H1 (cell line): Measurements from ENCODE around the gene DMRTA1. TPM values are rescaled to one million over a fixed set of nuclear protein-coding genes. Genes with fewer than 3 reads are reported as not detected.
"Not testable (repeated sequence)": the region's sequence is repeated elsewhere in the genome, so short reads cannot be mapped to it uniquely, and the experiment has no call there.

Experiments used
- CTCF ChIA-PET: fragments of 300-600 bp; sonication (Branson Sonifier 250); formaldehyde crosslinking; loops from one replicate; lab custom pipeline; 2021; ENCODE audit not compliant: partially characterized antibody; lab: Charles Lee
- POLR2A ChIA-PET: fragments of 300-600 bp; sonication (Branson Sonifier 250); formaldehyde crosslinking; loops from one replicate; lab custom pipeline; 2021; ENCODE audit warnings: inconsistent platforms; ENCODE audit not compliant: partially characterized antibody; lab: Charles Lee
- DNase-seq, 2 experiments: peaks; one replicate each; pipeline versions ENCODE4 v3.0.0 to v3.0.0-alpha.2; 2010 to 2022; ENCODE audit warnings: low spot score in 2 of 2, low read depth in 1 of 2, mixed read lengths in 1 of 2
- FAIRE-seq: peaks from 2 replicates; lab custom pipeline; 2011; peaks lifted over from hg19 to GRCh38; lab: Jason Lieb, UNC
- H2AFZ ChIP-seq: 2 replicates; pipeline ENCODE4 v1.8.1; 2012; ENCODE audit warnings: low read length, inconsistent platforms
- H2AK5ac ChIP-seq: 2 replicates; pipeline ENCODE4 v1.6.1; 2013; ENCODE audit warnings: low read depth, low read length
- H2BK120ac ChIP-seq: replicated peaks from 2 replicates; pipeline ENCODE3; 2013; ENCODE audit warnings: low read depth, low read length, inconsistent platforms
- H2BK12ac ChIP-seq: 2 replicates; pipeline ENCODE4 v1.6.1; 2013; ENCODE audit warnings: low read depth, low read length
- H2BK15ac ChIP-seq: 2 replicates; pipeline ENCODE4 v1.6.1; 2013; ENCODE audit warnings: low read length
- H2BK20ac ChIP-seq: 2 replicates; pipeline ENCODE4 v1.6.1; 2013; ENCODE audit warnings: low read length
- H2BK5ac ChIP-seq: 2 replicates; pipeline ENCODE4 v1.6.1; 2013; ENCODE audit warnings: low read depth, low read length
- H3K14ac ChIP-seq: 2 replicates; pipeline ENCODE4 v1.6.1; 2013; ENCODE audit warnings: inconsistent platforms; ENCODE audit not compliant: insufficient read length
- H3K18ac ChIP-seq: 2 replicates; pipeline ENCODE4 v1.6.1; 2013; ENCODE audit warnings: low read length; ENCODE audit errors: extremely low read depth
- H3K23ac ChIP-seq: 2 replicates; pipeline ENCODE4 v1.6.1; 2013; ENCODE audit warnings: inconsistent platforms; ENCODE audit not compliant: insufficient read length
- H3K23me2 ChIP-seq: 2 replicates; pipeline ENCODE4 v1.6.1; 2013; ENCODE audit warnings: low read depth, low read length
- H3K27ac ChIP-seq: 2 replicates; pipeline ENCODE4 v1.6.1; 2011; ENCODE audit warnings: low read depth, low read length, inconsistent platforms
- H3K27me3 ChIP-seq, 4 experiments: replicated peaks in 1 of 4; 1 replicate in 1 of 4; 2 replicates in 3 of 4; pipeline versions ENCODE4 v1.6.1 to v1.8.1; 2011 to 2013; ENCODE audit warnings: low read length in 3 of 4, mild to moderate bottlenecking in 3 of 4, inconsistent platforms in 2 of 4, mixed read lengths in 2 of 4, moderate library complexity in 1 of 4; ENCODE audit not compliant: control insufficient read depth in 3 of 4, insufficient read depth in 3 of 4; ENCODE audit errors: extremely low read depth in 1 of 4
- H3K36me3 ChIP-seq, 4 experiments: 2 replicates each; pipeline versions ENCODE4 v1.6.1 to v1.8.1; 2011 to 2013; ENCODE audit warnings: mild to moderate bottlenecking in 4 of 4, low read length in 3 of 4, moderate library complexity in 2 of 4, control low read depth in 1 of 4, inconsistent platforms in 1 of 4; ENCODE audit not compliant: insufficient read depth in 4 of 4, control insufficient read depth in 2 of 4
- H3K4ac ChIP-seq: replicated peaks from 2 replicates; pipeline ENCODE3; 2013; ENCODE audit warnings: low read length, low read depth, mixed read lengths, inconsistent platforms; ENCODE audit not compliant: insufficient read length
- H3K4me1 ChIP-seq, 4 experiments: replicated peaks in 1 of 4; 1 replicate in 1 of 4; 2 replicates in 3 of 4; pipeline versions ENCODE4 v1.6.1 to v1.8.1; 2011 to 2013; ENCODE audit warnings: low read length in 3 of 4, inconsistent platforms in 2 of 4, mixed read lengths in 1 of 4; ENCODE audit not compliant: insufficient read depth in 4 of 4, control insufficient read depth in 3 of 4
- H3K4me2 ChIP-seq, 2 experiments: 2 replicates each; pipeline versions ENCODE4 v1.6.1 to v1.8.1; 2011 to 2013; ENCODE audit warnings: low read depth in 2 of 2, low read length in 2 of 2, control low read depth in 1 of 2, inconsistent platforms in 1 of 2, mild to moderate bottlenecking in 1 of 2; ENCODE audit not compliant: insufficient read depth in 1 of 2
- H3K4me3 ChIP-seq, 4 experiments: fragments of 200-600, 300-600 bp in 1 of 4; sonication (generic), shearing (Covaris generic), sonication (Bioruptor Twin) in 1 of 4; 2 replicates each; pipeline versions ENCODE4 v1.5.1 to v1.8.1; 2011 to 2016; ENCODE audit warnings: low read length in 4 of 4, low read depth in 3 of 4, control low read depth in 2 of 4, inconsistent platforms in 2 of 4, mild to moderate bottlenecking in 2 of 4, mixed read lengths in 1 of 4, moderate library complexity in 1 of 4; ENCODE audit not compliant: insufficient read depth in 2 of 4; ENCODE audit errors: extremely low read depth in 1 of 4
- H3K56ac ChIP-seq: replicated peaks from 2 replicates; pipeline ENCODE3; 2013; ENCODE audit warnings: low read depth, mild to moderate bottlenecking, mixed read lengths, low read length, inconsistent platforms; ENCODE audit not compliant: insufficient read length
- H3K79me1 ChIP-seq: 2 replicates; pipeline ENCODE4 v1.6.1; 2013; ENCODE audit warnings: low read depth, low read length, control low read depth
- H3K79me2 ChIP-seq, 2 experiments: 2 replicates each; pipeline versions ENCODE4 v1.6.1 to v1.8.1; 2012 to 2013; ENCODE audit warnings: low read length in 2 of 2, mild to moderate bottlenecking in 2 of 2, inconsistent platforms in 1 of 2; ENCODE audit not compliant: insufficient read depth in 2 of 2, control insufficient read depth in 1 of 2
- H3K9ac ChIP-seq, 4 experiments: replicated peaks in 1 of 4; 1 replicate in 1 of 4; 2 replicates in 3 of 4; pipeline versions ENCODE4 v1.6.1 to v1.8.1; 2011 to 2013; ENCODE audit warnings: low read depth in 3 of 4, low read length in 3 of 4, control low read depth in 2 of 4, mild to moderate bottlenecking in 2 of 4, moderate library complexity in 2 of 4, inconsistent platforms in 1 of 4; ENCODE audit errors: extremely low read depth in 1 of 4
- H3K9me3 ChIP-seq, 2 experiments: 2 replicates each; pipeline versions ENCODE4 v1.6.1 to v1.8.1; 2012 to 2013; ENCODE audit warnings: mild to moderate bottlenecking in 2 of 2, moderate library complexity in 2 of 2, control low read depth in 1 of 2, inconsistent platforms in 1 of 2, low read depth in 1 of 2, low read length in 1 of 2, mixed read lengths in 1 of 2; ENCODE audit not compliant: insufficient read depth in 2 of 2
- H4K20me1 ChIP-seq, 2 experiments: replicated peaks in 1 of 2; 2 replicates each; pipeline versions ENCODE3 to v1.8.1; 2011 to 2013; ENCODE audit warnings: inconsistent platforms in 2 of 2, low read length in 2 of 2, mild to moderate bottlenecking in 1 of 2; ENCODE audit not compliant: insufficient read depth in 2 of 2, control insufficient read depth in 1 of 2
- H4K5ac ChIP-seq: 2 replicates; pipeline ENCODE4 v1.6.1; 2013; ENCODE audit warnings: low read length, low read depth, mixed read lengths, inconsistent platforms; ENCODE audit not compliant: insufficient read length
- H4K8ac ChIP-seq: 2 replicates; pipeline ENCODE4 v1.8.0; 2013; ENCODE audit warnings: mild to moderate bottlenecking, moderate library complexity, low read length, inconsistent platforms; ENCODE audit not compliant: insufficient read depth; ENCODE audit errors: extremely low read depth
- H4K91ac ChIP-seq: replicated peaks from 2 replicates; pipeline ENCODE3; 2013; ENCODE audit warnings: low read length, mixed read lengths, inconsistent platforms; ENCODE audit not compliant: insufficient read length
- FOSL1 ChIP-seq: IDR thresholded peaks from 2 replicates; pipeline ENCODE4 v1.6.1; 2011; ENCODE audit warnings: mild to moderate bottlenecking, low read depth, low read length, moderate library complexity; ENCODE audit not compliant: insufficient read depth
- WGBS, 2 experiments: shearing (Covaris generic) in 1 of 2; methylation state at CpG; one replicate each; pipeline versions ENCODE4 v1.1.6 to v1.1.7; 2013 to 2015; ENCODE audit warnings: low lambda C conversion rate in 2 of 2, mixed read lengths in 2 of 2, inconsistent platforms in 1 of 2, low coverage in 1 of 2, missing lambda C conversion rate in 1 of 2; ENCODE audit not compliant: insufficient replicate concordance in 2 of 2, insufficient coverage in 1 of 2, insufficient read length in 1 of 2; ENCODE audit errors: extremely low coverage in 1 of 2, missing lambda C conversion rate in 1 of 2; 5-methylcytosine and 5-hydroxymethylcytosine counted together
- polyA plus RNA-seq, 7 experiments: library from polyadenylated mRNA; depleted of rRNA in 3 of 7; stranded (reverse) in 5 of 7; unstranded in 2 of 7; fragments of >200 nt in 5 of 7; fragments of 200-250 nt in 2 of 7; gene quantifications; 1 replicate in 5 of 7; 2 replicates in 1 of 7; 4 replicates in 1 of 7; pipeline versions ENCODE4 v1.2.1 to v1.2.3, GENCODE V29; 2011 to 2013; ENCODE audit warnings: missing spikeins in 2 of 7, mixed read lengths in 2 of 7
- total RNA-seq: library from RNA; stranded (reverse); fragmentation: NEBNext Ultra II Directional; extraction: Animal tissue kit (Norgen Biotek cat#: 25700); gene quantifications from 2 replicates; pipeline ENCODE4 v1.2.1, GENCODE V29; 2021

The DMRTA1 gene
- total and polyA plus RNA-seq, 2 of the 8 experiments (the other 6 are each of a cell fraction or from before 2014, with no cell fraction given): 1.5 to 3.3 TPM

- H4K20me1 ChIP-seq, H4K91ac ChIP-seq, H2BK120ac ChIP-seq, H3K27me3 ChIP-seq, H2AFZ ChIP-seq, H2BK5ac ChIP-seq, H3K9me3 ChIP-seq, H2BK15ac ChIP-seq, H4K5ac ChIP-seq, H3K4me2 ChIP-seq, FAIRE-seq, H3K4ac ChIP-seq, H3K79me1 ChIP-seq, H3K79me2 ChIP-seq, H2AK5ac ChIP-seq, H2BK12ac ChIP-seq, H3K36me3 ChIP-seq, H2BK20ac ChIP-seq, H3K23me2 ChIP-seq, POLR2A ChIA-PET, H3K9ac ChIP-seq, H4K8ac ChIP-seq, DNase-seq, H3K14ac ChIP-seq, H3K23ac ChIP-seq, H3K4me3 ChIP-seq, H3K56ac ChIP-seq, H3K4me1 ChIP-seq, H3K27ac ChIP-seq, H3K18ac ChIP-seq: not testable (repeated sequence)
- WGBS, 2 experiments: 56% methylated on average over 2 of the region's 3 CpGs; no CpG with 5 or more reads in 1 of the 2 experiments
- TF ChIP-seq FOSL1: peak; percentile 70; the same call in 1 of the 2 replicates
- CTCF ChIA-PET: interaction anchor here (1.4 kb wide), 1 partner anchor 128 kb away, joined by 3 read pairs; no protein-coding TSS in a partner anchor
Observed at GRCh38 chr9:22435252-22435651, 11.4 kb upstream of the DMRTA1 start.

GRCh38 chr9:22437461-22438067, 9.1 kb upstream of the DMRTA1 start:
- H4K8ac ChIP-seq, H4K20me1 ChIP-seq, H3K9ac ChIP-seq, H3K56ac ChIP-seq, FAIRE-seq, H2BK120ac ChIP-seq, H3K4ac ChIP-seq, H3K27ac ChIP-seq, CTCF ChIA-PET, H2BK20ac ChIP-seq, DNase-seq, H2AK5ac ChIP-seq, H2BK12ac ChIP-seq, H2BK5ac ChIP-seq, H3K27me3 ChIP-seq, H3K23ac ChIP-seq, H3K4me3 ChIP-seq, H3K79me1 ChIP-seq, H2BK15ac ChIP-seq, H4K5ac ChIP-seq, H3K14ac ChIP-seq, H3K9me3 ChIP-seq, H3K79me2 ChIP-seq, H3K36me3 ChIP-seq, H2AFZ ChIP-seq, POLR2A ChIA-PET, H3K18ac ChIP-seq, H3K4me2 ChIP-seq, H3K23me2 ChIP-seq, H4K91ac ChIP-seq, H3K4me1 ChIP-seq: not testable (repeated sequence)
- whole genome bisulfite sequencing, 2 experiments: 89% methylated on average over 8 of the region's 8 CpGs; no CpG with 5 or more reads in 1 of the 2 experiments
